Nephron progenitor cell (in vitro differentiated cells): ENCODE results near the gene CTNNBIP1.

Source experiments
- DNase-seq: peaks from one replicate; pipeline ENCODE4 v3.0.0; 2021
- H3K27ac Mint-ChIP-seq: 2 replicates; pipeline ENCODE4 v1.8.0; 2021; ENCODE audit warnings: mild to moderate bottlenecking, moderate library complexity, mixed read lengths
- H3K27me3 Mint-ChIP-seq: 2 replicates; pipeline ENCODE4 v1.8.0; 2021; ENCODE audit warnings: mild to moderate bottlenecking, low read depth, mixed read lengths; ENCODE audit not compliant: poor library complexity
- H3K36me3 Mint-ChIP-seq: 2 replicates; pipeline ENCODE4 v1.8.0; 2021; ENCODE audit warnings: low read depth, mixed read lengths
- H3K4me1 Mint-ChIP-seq: 2 replicates; pipeline ENCODE4 v1.8.0; 2021; ENCODE audit warnings: mixed read lengths
- H3K4me3 Mint-ChIP-seq: 2 replicates; pipeline ENCODE4 v1.8.0; 2021; ENCODE audit warnings: mild to moderate bottlenecking, moderate library complexity, mixed read lengths
- H3K9me3 Mint-ChIP-seq: 2 replicates; pipeline ENCODE4 v1.8.0; 2021; ENCODE audit warnings: mild to moderate bottlenecking, moderate library complexity, mixed read lengths
- CTCF ChIP-seq: fragments of 200-600 bp; sonication (generic); IDR thresholded peaks from 2 replicates; pipeline ENCODE4 v1.5.0; 2021; ENCODE audit warnings: antibody characterized with exemption

Gene CTNNBIP1

DNA sequence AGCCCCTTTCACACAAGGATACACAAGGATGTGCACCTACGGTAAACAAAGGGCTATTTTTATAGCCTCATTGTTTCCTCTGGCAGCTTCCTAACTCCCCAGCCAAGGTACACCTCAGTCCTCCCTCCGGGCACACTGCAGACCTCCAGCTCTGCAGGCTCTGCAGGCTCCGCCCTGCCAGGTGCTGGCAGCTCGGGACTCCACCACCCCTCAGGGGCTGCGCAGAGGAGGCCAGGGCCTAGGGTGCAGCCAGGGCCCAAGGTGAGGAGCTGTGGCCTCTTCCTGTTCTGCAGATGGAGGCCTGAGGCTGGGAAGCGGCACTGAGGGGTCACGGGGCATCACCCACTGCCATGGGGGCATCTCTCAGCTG lies 66.5 kb downstream of the CTNNBIP1 start:
- no peak overlapping the region for H3K4me3 Mint-ChIP-seq
- TF ChIP-seq CTCF: no peak
- no peaks in the 10 kb centered on the region for H3K36me3 Mint-ChIP-seq
- no peaks in the 10 kb centered on the region for H3K9me3 Mint-ChIP-seq
- peaks cover 4% of the 10 kb centered on the region for H3K27me3 Mint-ChIP-seq
- DNase-seq: no peak
- H3K4me1 Mint-ChIP-seq: peaks cover 45% of the 10 kb centered on the region
- H3K27ac Mint-ChIP-seq: no peak overlapping the region

DNA sequence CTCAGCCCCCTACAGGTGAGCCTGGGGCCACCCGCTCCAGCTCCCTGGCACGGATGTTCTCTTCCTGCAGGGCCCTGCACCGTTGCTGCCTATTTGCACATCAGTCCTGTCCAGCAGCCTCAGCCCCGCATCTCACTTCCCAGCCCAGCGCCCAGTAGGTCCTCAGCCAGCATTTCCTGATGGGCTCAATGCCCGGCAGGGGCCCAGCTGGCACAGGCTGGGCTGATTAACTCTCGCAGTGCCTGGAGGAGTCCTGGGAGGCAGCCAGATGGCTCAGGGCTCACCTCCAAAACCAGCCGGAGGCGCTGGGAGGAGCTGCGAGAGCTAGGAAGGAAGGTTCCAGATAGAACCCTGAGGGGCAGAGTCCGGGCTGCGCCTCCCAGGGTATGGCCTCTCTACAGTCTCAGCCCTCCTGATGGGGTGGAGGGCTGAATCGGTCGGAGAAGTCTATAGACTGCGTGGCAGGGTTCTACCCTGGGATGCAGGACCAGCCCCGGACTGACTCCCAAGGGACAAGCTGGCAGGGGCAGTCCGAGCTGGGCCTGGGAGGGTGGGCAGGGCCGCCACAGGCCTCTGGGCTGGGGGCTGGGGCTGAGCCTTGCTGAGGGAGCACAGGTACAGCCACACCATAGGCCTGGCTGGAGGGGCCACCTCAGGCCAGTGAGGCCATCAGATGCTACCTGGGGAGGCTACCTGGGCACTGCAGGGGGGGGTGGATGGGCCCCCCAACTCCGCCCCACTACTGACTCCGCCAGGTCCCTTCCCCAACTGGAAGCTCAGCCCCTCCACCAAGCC lies 67.1 kb downstream of the CTNNBIP1 start:
- no peak overlapping the region for H3K27ac Mint-ChIP-seq
- no peaks in the 10 kb centered on the region for H3K9me3 Mint-ChIP-seq
- H3K4me3 Mint-ChIP-seq: no peak overlapping the region
- no peak for DNase-seq
- TF ChIP-seq CTCF: no peak
- H3K27me3 Mint-ChIP-seq: peaks cover 4% of the 10 kb centered on the region
- H3K4me1 Mint-ChIP-seq: peaks cover 41% of the 10 kb centered on the region
- H3K36me3 Mint-ChIP-seq: no peaks in the 10 kb centered on the region

- Mint-ChIP-seq H3K36me3 (no peaks in the 10 kb centered on the region), H3K27ac (no peak overlapping the region), H3K4me3 (no peak overlapping the region), H3K4me1 (peaks cover 40% of the 10 kb centered on the region), H3K27me3 (peaks cover 4% of the 10 kb centered on the region), H3K9me3 (no peaks in the 10 kb centered on the region)
- TF ChIP-seq CTCF: no peak
- DNase-seq: no peak
These were observed 67.9 kb downstream of the CTNNBIP1 start for GRCh38 chr1:9842073-9842711.

DNA sequence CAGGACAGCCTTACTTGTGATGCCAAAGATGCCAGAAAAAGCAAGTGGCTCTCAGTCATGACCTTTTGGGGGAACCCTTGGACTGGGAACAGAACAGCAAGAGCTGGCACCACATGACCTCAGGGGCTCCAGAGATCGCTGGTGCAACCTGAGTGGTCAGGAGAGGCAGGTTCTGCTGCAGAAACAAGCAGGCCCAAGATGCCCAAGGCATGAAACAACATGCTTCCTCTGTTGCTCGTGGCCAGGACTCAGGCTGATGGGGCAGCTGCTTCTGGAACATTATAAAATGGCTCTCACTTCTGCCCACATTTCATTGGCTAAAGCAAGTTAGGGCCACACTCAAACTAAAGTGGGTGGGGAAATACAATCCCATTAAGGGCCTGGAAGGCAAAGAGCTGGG lies 68.6 kb downstream of the CTNNBIP1 start:
- DNase-seq: no peak
- H3K9me3 Mint-ChIP-seq: no peaks in the 10 kb centered on the region
- H3K27ac Mint-ChIP-seq: no peak overlapping the region
- peaks cover 41% of the 10 kb centered on the region for H3K4me1 Mint-ChIP-seq
- TF ChIP-seq CTCF: no peak
- no peak overlapping the region for H3K4me3 Mint-ChIP-seq
- H3K36me3 Mint-ChIP-seq: no peaks in the 10 kb centered on the region
- H3K27me3 Mint-ChIP-seq: peaks cover 4% of the 10 kb centered on the region

- no peak for TF ChIP-seq CTCF
- Mint-ChIP-seq H3K27ac (no peak overlapping the region), H3K27me3 (no peaks in the 10 kb centered on the region), H3K4me3 (no peak overlapping the region), H3K4me1 (peaks cover 45% of the 10 kb centered on the region), H3K9me3 (no peaks in the 10 kb centered on the region), H3K36me3 (no peaks in the 10 kb centered on the region)
- no peak for DNase-seq
These were observed 69.9 kb downstream of the CTNNBIP1 start for GRCh38 chr1:9840176-9840575.

DNA sequence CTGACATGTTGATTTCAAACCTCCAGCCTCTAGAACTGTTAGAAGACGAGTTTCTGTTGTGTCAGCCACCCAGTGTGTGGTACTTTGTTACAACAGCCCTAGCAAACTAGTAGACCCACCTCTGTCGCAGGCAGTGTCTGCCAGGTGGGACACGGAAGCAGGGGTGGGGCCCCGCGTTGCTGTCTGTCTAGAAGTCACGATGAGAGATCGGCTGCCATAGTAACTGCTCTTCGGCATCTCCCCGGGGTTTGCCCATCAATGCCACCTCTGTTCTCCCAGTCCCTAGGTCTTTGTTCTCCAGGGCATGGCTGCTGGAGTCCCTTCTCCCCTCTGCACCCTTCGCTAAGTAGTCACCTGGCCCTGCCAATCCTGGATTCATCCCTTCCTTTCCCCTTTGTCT lies 71.1 kb downstream of the CTNNBIP1 start:
- Mint-ChIP-seq H3K36me3 (no peaks in the 10 kb centered on the region), H3K9me3 (no peaks in the 10 kb centered on the region), H3K4me1 (peaks cover 43% of the 10 kb centered on the region), H3K27me3 (no peaks in the 10 kb centered on the region), H3K27ac (no peak overlapping the region), H3K4me3 (no peak overlapping the region)
- no peak for TF ChIP-seq CTCF
- no peak for DNase-seq
